Umbilical cord (tissue), 2 donors: ENCODE measurements around the gene ERBB3. TPM values are rescaled to one million over a fixed set of nuclear protein-coding genes. Genes with fewer than 3 reads are reported as not detected.
A peak's percentile ranks its signal among the peaks of the same experiment; 100 is the strongest.
"Not testable (repeated sequence)": the region's sequence is repeated elsewhere in the genome, so short reads cannot be mapped to it uniquely, and the experiment has no call there.

Experiments
- DNase-seq: peaks from one replicate; pipeline ENCODE4 v3.0.0-alpha.2; 2015; ENCODE audit warnings: low spot score
- total RNA-seq: library from RNA; depleted of rRNA; stranded (reverse); fragments of >200 nt; gene quantifications from one replicate; pipeline ENCODE4 v1.2.3, GENCODE V29; 2014; ENCODE audit warnings: low replicate concordance; ENCODE audit not compliant: insufficient read depth

Gene ERBB3
- total RNA-seq, 1 donor from 2014 or later: 3.1 TPM

GRCh38 chr12:56110571-56110970 is 30.6 kb downstream of the ERBB3 start:
- DNase-seq: peak; percentile 66

- no peak for DNase-seq
Observed at GRCh38 chr12:56114084-56114483, 34.1 kb downstream of the ERBB3 start.

GRCh38 chr12:56115329-56115728 is 35.4 kb downstream of the ERBB3 start:
- no peak for DNase-seq

- DNase-seq: peak; percentile 97
Observed at GRCh38 chr12:56116267-56117081, 36.5 kb downstream of the ERBB3 start, which contains the start of gene RPL41. RPL41 (plus strand) TSS chr12:56116633.

- DNase-seq: not testable (repeated sequence)
Observed at GRCh38 chr12:56117082-56117706, 37.2 kb downstream of the ERBB3 start.

GRCh38 chr12:56117778-56118687 is 38.1 kb downstream of the ERBB3 start, which contains the start of gene ZC3H10:
ZC3H10 (plus strand) TSS chr12:56118266; CDS start chr12:56120563, 2,297 bp downstream.
- DNase-seq: peak; percentile 99

- DNase-seq: no peak
Observed at GRCh38 chr12:56118688-56119357, 38.9 kb downstream of the ERBB3 start.

GRCh38 chr12:56119361-56119796 is 39.4 kb downstream of the ERBB3 start:
- peak; percentile 96 for DNase-seq

- no peak for DNase-seq
Observed at GRCh38 chr12:56120158-56120846, 40.3 kb downstream of the ERBB3 start.

- no peak for DNase-seq
Observed at GRCh38 chr12:56121204-56121870, 41.4 kb downstream of the ERBB3 start.

- no peak for DNase-seq
Observed at GRCh38 chr12:56122637-56123036, 42.7 kb downstream of the ERBB3 start.

GRCh38 chr12:56124133-56124532 is 44.2 kb downstream of the ERBB3 start:
- DNase-seq: no peak

GRCh38 chr12:56126732-56127239 is 46.8 kb downstream of the ERBB3 start:
- no peak for DNase-seq

- DNase-seq: no peak
Observed at GRCh38 chr12:56127485-56127887, 47.5 kb downstream of the ERBB3 start.

GRCh38 chr12:56127888-56128669 is 48.1 kb downstream of the ERBB3 start, which contains the start of gene ESYT1:
ESYT1 (plus strand) TSS chr12:56128267; CDS start chr12:56128320, 53 bp downstream.
- peak; percentile 100 for DNase-seq

- DNase-seq: peak; percentile 31
Observed at GRCh38 chr12:56128670-56129205, 48.8 kb downstream of the ERBB3 start.

- peak; percentile 53 for DNase-seq
Observed at GRCh38 chr12:56129206-56129941, 49.4 kb downstream of the ERBB3 start.
